Lower leg skin (tissue), 4 donors: ENCODE measurements around the gene LRTM2. TPM values are rescaled to one million over a fixed set of nuclear protein-coding genes. Genes with fewer than 3 reads are reported as not detected.
A peak's percentile ranks its signal among the peaks of the same experiment; 100 is the strongest.

Experiments used
- DNase-seq, 2 donors: peaks; one replicate each; pipeline ENCODE4 v3.0.0-alpha.2; 2019; ENCODE audit warnings: low spot score in 2 of 2
- H3K4me3 ChIP-seq: fragments of 200-600 bp; sonication (generic); 2 replicates; pipeline ENCODE4 v1.5.1; 2017; ENCODE audit warnings: mild to moderate bottlenecking, low read depth; ENCODE audit not compliant: poor library complexity, severe bottlenecking
- POLR2A ChIP-seq, 2 donors: fragments of 450-650 bp; IDR thresholded peaks; one replicate each; pipeline ENCODE4 v1.6.1; 2016 to 2017; ENCODE audit warnings: antibody characterized with exemption in 2 of 2, mild to moderate bottlenecking in 1 of 2, moderate library complexity in 1 of 2
- WGBS, 2 donors: methylation state at CpG; one replicate each; pipeline ENCODE4 v1.1.5; 2018; 5-methylcytosine and 5-hydroxymethylcytosine counted together
- intact Hi-C: fragments of 100-400 bp; cut with DNase I; formaldehyde crosslinking; loops from one replicate; pipeline ENCODE4 v1.15.0; 2023; ENCODE audit warnings: low total_unique reads
- total RNA-seq, 4 donors: library from RNA; depleted of rRNA; stranded (reverse); fragments of >200 nt; gene quantifications; one replicate each; pipeline ENCODE4 v1.1.0, GENCODE V29; 2016
- TF ChIP-seq, protein P1 (sequence below), 3 donors: fragments of 450-650 bp; IDR thresholded peaks; one replicate each; pipeline ENCODE4 v1.5.1; 2016; ENCODE audit warnings: antibody characterized with exemption in 3 of 3, mild to moderate bottlenecking in 3 of 3, moderate library complexity in 2 of 3

LRTM2 gene
- total RNA-seq, 4 donors from 2014 or later = not detected

GRCh38 chr12:1845886-1846285 lies 25.5 kb downstream of the LRTM2 start:
- DNase-seq = peak in 1 of 2 donors; percentile 62
- whole genome bisulfite sequencing, 2 donors = 91 to 93% methylated on average over 4 to 5 of the region's 5 CpGs
- TF ChIP-seq, protein P1, sequence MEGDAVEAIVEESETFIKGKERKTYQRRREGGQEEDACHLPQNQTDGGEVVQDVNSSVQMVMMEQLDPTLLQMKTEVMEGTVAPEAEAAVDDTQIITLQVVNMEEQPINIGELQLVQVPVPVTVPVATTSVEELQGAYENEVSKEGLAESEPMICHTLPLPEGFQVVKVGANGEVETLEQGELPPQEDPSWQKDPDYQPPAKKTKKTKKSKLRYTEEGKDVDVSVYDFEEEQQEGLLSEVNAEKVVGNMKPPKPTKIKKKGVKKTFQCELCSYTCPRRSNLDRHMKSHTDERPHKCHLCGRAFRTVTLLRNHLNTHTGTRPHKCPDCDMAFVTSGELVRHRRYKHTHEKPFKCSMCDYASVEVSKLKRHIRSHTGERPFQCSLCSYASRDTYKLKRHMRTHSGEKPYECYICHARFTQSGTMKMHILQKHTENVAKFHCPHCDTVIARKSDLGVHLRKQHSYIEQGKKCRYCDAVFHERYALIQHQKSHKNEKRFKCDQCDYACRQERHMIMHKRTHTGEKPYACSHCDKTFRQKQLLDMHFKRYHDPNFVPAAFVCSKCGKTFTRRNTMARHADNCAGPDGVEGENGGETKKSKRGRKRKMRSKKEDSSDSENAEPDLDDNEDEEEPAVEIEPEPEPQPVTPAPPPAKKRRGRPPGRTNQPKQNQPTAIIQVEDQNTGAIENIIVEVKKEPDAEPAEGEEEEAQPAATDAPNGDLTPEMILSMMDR (IDR thresholded peaks at IDR 0.05) = no peak
- no peak for TF ChIP-seq POLR2A (IDR thresholded peaks at IDR 0.05)
- intact Hi-C loops = no loop called here
- H3K4me3 ChIP-seq = no peak overlapping the region

DNA sequence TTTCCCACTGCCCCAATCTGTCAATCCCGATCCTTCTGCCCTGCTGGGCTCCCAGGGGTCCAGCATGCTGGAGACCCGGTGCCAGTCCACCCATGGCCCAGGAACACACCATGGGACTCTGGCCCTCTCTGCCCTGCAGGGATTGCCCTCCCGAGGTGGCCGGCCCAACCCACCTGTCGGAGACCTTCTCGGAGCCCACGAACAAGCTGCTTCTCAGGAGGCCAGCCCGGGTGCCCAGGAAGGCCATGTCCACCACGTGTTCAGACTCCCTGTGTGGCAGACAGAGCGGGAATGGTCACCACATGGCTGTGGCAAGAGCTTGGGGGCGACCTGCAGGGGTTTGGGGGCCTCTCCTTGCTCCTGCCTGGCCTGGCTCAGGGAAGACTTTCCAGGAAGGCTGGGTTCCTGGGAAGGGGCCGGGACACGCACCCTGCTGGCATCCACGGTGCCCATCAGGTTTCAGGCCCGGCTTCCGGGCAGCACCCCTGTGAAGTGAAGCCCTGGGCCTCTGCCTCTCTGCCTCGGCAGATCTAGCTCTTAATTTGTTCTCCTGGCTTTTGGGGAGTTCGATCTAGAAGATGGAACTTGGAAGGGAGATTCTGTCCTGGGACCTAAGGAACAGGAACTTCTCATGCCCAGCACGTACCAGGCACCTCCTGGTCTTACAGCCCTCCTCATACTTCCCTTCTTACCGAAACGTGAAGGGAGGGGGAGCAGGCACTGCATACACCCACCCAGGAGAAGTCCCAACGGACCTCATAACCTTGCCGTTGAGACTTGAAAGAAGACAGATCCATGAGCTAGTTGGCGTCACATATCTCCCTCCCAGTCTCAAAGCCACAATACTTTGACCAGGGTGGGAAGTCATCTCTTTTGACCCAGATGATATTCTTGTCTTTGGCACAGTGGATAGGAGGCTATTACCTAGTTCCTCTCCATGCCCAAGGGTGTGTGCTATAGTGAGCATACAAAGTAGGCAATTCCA lies 26.3 kb downstream of the LRTM2 start:
- H3K4me3 ChIP-seq = no peak overlapping the region
- intact Hi-C loops = no loop called here
- TF ChIP-seq, protein P1 (IDR thresholded peaks at IDR 0.05) = no peak
- no peak for TF ChIP-seq POLR2A (IDR thresholded peaks at IDR 0.05)
- 88 to 89% methylated on average over 17 to 23 of the region's 24 CpGs for WGBS, 2 donors
- peak in 1 of 2 donors; percentile 80 for DNase-seq

GRCh38 chr12:1847411-1847810 lies 27.0 kb downstream of the LRTM2 start:
- 63 to 69% methylated on average over 4 of the region's 4 CpGs for WGBS, 2 donors
- no peak overlapping the region for H3K4me3 ChIP-seq
- intact Hi-C loops = no loop called here
- DNase-seq = peak in 1 of 2 donors; percentile 28
- TF ChIP-seq POLR2A (IDR thresholded peaks at IDR 0.05) = no peak
- TF ChIP-seq, protein P1 (IDR thresholded peaks at IDR 0.05) = no peak

DNA sequence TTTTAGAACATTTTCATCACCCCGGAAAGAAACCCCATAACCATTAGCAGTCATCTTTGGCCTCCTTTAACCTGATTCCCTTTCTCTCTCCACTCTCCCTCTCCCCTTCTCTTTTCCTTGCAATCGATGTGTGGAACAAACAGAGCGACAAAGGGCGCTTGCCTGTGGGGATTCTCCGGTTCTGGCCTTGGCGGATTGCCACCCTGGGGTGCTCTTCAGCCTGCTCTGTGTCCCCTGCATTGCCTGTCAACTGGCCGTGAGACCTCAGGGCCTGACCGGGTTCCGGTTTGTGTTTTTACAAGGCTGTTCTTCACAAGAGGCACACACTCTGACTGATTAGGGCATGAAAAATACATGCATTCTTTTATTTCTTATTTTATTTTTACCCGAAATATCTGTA lies 27.8 kb downstream of the LRTM2 start:
- peak in 1 of 2 donors; percentile 63 for DNase-seq
- H3K4me3 ChIP-seq = no peak overlapping the region
- no peak for TF ChIP-seq POLR2A (IDR thresholded peaks at IDR 0.05)
- TF ChIP-seq, protein P1 (IDR thresholded peaks at IDR 0.05) = no peak
- intact Hi-C loops = no loop called here
- 66 to 74% methylated on average over 10 of the region's 10 CpGs for WGBS, 2 donors

DNA sequence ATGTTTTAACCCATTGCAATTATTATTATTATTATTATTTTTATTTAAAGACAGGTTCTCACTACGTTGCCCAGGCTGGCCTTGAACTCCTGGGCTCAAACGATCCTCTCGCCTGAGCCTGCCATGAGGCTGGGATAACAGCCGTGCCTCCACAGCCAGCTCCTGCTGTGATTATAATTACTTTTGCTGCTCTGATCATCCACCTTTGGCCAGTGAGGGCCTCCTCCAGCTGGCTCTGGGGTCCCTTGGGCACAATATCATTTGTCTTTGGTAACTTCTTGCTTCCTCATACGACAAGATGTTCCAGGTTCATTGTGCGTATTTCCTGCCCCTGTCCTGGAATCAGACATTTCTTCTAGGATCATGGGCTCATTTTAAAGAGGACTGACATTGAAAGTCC lies 28.4 kb downstream of the LRTM2 start:
- WGBS, 2 donors = 69 to 71% methylated on average over 6 of the region's 6 CpGs
- H3K4me3 ChIP-seq = no peak overlapping the region
- intact Hi-C loops = no loop called here
- peak in 1 of 2 donors; percentile 42 for DNase-seq
- TF ChIP-seq POLR2A (IDR thresholded peaks at IDR 0.05) = no peak
- TF ChIP-seq, protein P1 (IDR thresholded peaks at IDR 0.05) = no peak
